Measurements from ENCODE around the gene LPCAT3.

LPCAT3 gene

DNA sequence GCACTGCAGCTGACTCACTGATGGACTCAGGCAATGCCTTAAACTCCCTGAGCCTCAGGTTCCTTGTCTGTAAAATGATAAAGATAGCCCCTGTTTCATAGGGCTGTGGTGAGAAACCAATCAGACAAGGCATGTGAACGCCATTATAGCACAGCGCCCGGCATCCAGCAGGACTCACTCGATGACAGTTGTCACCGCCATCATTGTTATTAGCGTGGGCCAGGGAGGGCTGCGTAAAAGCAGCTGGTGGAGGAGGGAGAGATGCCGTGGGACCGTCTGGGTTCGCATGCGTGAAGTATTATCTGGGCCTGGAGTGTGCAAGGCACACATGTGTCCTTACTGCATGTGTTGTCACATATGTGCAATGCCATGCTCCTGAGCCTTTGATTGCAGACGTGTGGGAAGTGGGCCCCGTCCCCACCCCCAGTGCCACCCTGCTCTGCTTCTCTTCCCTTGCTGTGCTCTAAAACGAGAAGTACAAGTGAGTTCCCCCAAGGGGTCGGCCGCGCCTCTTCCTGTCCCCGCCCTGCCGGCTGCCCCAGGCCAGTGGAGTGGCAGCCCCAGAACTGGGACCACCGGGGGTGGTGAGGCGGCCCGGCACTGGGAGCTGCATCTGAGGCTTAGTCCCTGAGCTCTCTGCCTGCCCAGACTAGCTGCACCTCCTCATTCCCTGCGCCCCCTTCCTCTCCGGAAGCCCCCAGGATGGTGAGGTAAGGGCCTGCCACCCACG is 67.3 kb downstream of the LPCAT3 start, which contains the start of gene PTPN6:
TSS of gene PTPN6 (plus strand) at position 546 of the 730 bp plus-strand sequence. CDS start at position 703, 157 bp downstream.
- peak; percentile 54 to 73 for DNase-seq

DNA sequence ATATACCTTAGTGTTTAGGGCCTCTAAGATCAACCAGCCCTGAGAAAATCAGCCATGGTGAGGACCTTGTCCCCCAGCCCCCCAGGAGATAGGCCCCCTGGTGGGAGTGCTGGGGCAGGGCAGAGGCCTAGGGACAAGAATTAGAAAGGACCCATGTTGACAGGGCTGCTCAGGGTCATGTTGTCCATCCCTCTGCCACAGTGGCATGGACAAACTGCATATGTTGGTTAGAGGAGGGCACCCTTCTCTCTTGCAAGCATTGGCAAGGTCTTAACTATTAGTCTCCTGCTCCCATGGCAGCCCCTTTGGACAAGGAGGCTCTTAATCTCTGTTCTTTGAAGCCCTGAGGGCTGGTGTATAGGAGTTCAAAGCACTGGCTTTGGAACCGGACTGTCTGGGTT is 67.9 kb downstream of the LPCAT3 start:
- DNase-seq, result peak in 1 of 2 experiments; percentile 4

GRCh38 chr12:6948873-6949594 is 69.2 kb downstream of the LPCAT3 start:
- DNase-seq, result no peak

GRCh38 chr12:6947615-6948014 is 70.7 kb downstream of the LPCAT3 start:
- no peak for DNase-seq

GRCh38 chr12:6946920-6947374 is 71.3 kb downstream of the LPCAT3 start:
- DNase-seq, result no peak

- DNase-seq, result no peak
Observed at GRCh38 chr12:6946033-6946919, 72.0 kb downstream of the LPCAT3 start.

- DNase-seq, result no peak
Observed at GRCh38 chr12:6945613-6946012, 72.7 kb downstream of the LPCAT3 start.

DNA sequence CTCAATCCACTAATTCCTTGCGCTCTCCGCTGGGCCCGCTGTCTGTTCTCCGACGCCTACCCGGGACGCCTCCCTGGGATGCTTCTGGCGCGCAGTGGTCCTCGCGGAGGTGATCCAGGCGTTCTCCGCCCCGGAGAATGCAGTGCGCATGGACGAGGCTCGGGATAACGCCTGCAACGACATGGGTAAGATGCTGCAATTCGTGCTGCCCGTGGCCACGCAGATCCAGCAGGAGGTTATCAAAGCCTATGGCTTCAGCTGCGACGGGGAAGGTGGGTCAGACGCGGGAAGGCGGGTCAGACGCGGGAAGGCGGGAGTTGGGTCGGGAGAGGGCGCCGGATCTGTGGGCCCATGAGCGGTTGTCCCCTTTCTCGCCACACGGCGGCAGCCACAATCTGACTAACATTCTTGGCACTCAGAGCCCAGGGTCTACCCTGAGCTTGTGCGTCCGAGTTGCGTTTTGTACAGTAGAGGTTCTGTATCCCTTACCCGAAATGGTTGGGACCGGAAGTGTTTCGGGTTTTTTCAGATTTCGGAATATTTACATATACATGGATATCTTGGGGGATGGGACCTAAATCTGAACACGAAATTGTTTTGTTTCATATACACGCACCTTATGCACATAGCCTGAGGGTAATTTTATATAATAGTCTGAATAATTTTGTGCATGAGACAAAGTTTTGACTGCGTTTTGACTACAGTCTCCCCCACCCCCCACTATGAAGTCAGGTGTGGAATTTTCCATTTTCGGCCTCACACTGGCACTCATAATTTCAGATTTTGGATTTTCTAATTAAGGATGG is 73.7 kb downstream of the LPCAT3 start:
- DNase-seq, result peak; percentile 65 to 78

- DNase-seq, result peak; percentile 71 to 76
Observed at GRCh38 chr12:6943722-6944380, 74.4 kb downstream of the LPCAT3 start, which contains the start of the genes C12orf57 and RNU7-1. C12orf57 (plus strand) TSS chr12:6944022; CDS start chr12:6944122, 100 bp downstream. RNU7-1 (plus strand) TSS chr12:6943816.

- peak; percentile 77 to 83 for DNase-seq
Observed at GRCh38 chr12:6943389-6943721, 74.9 kb downstream of the LPCAT3 start.

DNA sequence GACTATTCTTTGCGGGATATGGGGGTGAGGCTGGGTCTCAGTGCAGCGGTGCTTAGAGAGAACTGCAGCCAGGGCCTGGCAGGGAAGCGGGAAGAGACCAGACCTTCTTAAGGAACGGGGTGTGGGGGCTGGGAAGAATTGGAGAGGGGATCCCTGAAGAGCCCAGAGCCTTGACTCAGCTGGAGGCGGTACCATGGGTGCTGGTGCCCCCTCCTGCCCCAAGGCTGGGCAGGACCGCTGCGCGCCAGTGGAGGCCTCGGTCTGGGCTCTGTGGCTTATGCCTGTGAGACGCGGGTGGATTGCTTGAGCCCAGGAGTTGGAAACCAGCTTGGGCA is 76.0 kb downstream of the LPCAT3 start:
- no peak for DNase-seq

GRCh38 chr12:6941782-6942181 is 76.5 kb downstream of the LPCAT3 start:
- DNase-seq, result no peak

DNA sequence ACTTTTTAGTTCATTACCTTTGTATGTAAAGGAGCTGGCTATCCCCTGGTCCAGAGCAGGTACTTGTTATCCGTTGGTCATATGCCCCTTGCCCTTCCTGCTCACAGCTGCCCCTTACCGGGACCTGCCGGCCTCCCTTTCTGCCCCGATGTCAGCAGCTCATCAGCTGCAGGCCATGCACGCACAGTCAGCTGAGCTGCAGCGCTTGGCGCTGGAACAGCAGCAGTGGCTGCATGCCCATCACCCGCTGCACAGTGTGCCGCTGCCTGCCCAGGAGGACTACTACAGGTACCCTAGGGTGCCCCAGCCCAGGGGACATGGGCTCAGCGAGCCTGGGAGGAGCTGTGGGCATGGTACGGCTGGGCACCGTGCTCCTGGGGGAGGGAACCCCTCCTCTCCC is 77.0 kb downstream of the LPCAT3 start:
- no peak for DNase-seq

DNA sequence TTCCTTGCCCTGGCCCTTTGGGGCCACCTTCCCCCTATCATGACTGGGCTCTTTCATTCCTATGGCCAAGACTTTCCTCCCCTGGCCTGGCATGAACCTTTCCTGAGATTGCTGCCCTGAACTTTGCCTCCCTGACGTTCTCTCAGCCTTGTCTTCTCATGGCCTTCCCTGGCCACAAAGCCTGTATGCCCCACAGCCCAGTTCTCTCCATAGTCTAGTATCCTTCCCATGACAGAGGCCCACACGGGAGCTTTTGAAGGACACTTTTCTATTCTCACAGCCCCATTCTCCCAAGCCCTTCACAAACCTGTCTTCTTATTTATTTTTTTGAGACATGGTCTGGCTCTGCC is 79.1 kb downstream of the LPCAT3 start:
- DNase-seq, result no peak

GRCh38 chr12:6938353-6939190 is 79.7 kb downstream of the LPCAT3 start:
- no peak for DNase-seq

DNA sequence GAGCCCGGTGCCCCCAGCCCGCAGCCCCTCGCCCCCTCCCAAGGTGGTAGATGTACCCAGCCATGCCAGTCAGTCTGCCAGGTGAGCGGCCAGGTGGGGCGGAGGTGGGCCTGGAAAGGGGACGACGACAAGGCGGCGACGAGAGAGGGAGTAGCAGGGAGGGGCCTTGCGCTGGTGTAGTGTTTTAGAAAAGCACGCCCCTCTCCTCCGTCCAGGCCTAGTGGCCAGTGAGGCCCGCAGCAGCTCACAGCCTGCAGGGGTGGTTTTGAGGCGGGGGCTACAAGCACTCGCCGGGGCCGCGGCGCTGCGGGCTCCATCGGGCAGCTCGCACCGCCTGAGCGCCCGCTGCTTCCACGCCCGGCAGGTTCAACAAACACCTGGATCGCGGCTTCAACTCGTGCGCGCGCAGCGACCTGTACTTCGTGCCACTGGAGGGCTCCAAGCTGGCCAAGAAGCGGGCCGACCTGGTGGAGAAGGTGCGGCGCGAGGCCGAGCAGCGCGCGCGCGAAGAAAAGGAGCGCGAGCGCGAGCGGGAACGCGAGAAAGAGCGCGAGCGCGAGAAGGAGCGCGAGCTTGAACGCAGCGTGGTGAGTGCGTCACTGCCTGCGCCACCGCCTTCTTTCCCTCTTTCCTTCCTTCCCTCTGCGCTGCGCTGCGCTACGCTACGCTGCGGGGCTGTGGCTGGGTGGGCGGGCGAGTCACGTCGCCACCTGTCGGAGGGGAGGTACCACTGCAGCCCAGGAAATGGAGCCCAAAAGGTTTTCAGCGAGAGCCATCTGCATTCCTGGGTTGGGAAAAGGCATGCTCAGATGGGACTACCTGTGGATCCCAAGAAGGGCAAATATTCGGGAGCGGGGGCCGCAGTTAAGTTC is 80.6 kb downstream of the LPCAT3 start:
- peak; percentile 79 to 83 for DNase-seq

GRCh38 chr12:6936636-6937480 is 81.4 kb downstream of the LPCAT3 start:
- no peak for DNase-seq

DNA sequence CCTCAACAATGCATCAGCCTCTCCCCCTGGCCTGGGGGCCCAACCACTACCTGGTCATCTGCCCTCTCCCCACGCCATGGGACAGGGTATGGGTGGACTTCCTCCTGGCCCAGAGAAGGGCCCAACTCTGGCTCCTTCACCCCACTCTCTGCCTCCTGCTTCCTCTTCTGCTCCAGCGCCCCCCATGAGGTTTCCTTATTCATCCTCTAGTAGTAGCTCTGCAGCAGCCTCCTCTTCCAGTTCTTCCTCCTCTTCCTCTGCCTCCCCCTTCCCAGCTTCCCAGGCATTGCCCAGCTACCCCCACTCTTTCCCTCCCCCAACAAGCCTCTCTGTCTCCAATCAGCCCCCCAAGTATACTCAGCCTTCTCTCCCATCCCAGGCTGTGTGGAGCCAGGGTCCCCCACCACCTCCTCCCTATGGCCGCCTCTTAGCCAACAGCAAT is 82.1 kb downstream of the LPCAT3 start:
- no peak for DNase-seq
